ENCODE results near the gene LGALS13.

LGALS13 gene

GRCh38 chr19:39602224-39602623 is at the start of gene LGALS13:
Gene LGALS13, plus strand, starts transcription at chr19:39602524. Its CDS starts 45 bp downstream, at chr19:39602569.
- TF ChIP-seq, protein P1, sequence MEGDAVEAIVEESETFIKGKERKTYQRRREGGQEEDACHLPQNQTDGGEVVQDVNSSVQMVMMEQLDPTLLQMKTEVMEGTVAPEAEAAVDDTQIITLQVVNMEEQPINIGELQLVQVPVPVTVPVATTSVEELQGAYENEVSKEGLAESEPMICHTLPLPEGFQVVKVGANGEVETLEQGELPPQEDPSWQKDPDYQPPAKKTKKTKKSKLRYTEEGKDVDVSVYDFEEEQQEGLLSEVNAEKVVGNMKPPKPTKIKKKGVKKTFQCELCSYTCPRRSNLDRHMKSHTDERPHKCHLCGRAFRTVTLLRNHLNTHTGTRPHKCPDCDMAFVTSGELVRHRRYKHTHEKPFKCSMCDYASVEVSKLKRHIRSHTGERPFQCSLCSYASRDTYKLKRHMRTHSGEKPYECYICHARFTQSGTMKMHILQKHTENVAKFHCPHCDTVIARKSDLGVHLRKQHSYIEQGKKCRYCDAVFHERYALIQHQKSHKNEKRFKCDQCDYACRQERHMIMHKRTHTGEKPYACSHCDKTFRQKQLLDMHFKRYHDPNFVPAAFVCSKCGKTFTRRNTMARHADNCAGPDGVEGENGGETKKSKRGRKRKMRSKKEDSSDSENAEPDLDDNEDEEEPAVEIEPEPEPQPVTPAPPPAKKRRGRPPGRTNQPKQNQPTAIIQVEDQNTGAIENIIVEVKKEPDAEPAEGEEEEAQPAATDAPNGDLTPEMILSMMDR (IDR thresholded peaks at IDR 0.05; ENCODE audit: low read length, missing control alignments): no peak
- DNase-seq (ENCODE audit: low read depth): no peak
- no peak within 1 kb of the TSS for H3K4me3 ChIP-seq (replicated peaks; ENCODE audit: low read depth, low read length)

- TF ChIP-seq, protein P1 (IDR thresholded peaks at IDR 0.05; ENCODE audit: low read length, missing control alignments): no peak
- no peak for DNase-seq (ENCODE audit: low read depth)
- no peak overlapping the region for H3K4me3 ChIP-seq (replicated peaks; ENCODE audit: low read depth, low read length)
Observed at GRCh38 chr19:39553082-39553652, 49.2 kb upstream of the LGALS13 start.

DNA sequence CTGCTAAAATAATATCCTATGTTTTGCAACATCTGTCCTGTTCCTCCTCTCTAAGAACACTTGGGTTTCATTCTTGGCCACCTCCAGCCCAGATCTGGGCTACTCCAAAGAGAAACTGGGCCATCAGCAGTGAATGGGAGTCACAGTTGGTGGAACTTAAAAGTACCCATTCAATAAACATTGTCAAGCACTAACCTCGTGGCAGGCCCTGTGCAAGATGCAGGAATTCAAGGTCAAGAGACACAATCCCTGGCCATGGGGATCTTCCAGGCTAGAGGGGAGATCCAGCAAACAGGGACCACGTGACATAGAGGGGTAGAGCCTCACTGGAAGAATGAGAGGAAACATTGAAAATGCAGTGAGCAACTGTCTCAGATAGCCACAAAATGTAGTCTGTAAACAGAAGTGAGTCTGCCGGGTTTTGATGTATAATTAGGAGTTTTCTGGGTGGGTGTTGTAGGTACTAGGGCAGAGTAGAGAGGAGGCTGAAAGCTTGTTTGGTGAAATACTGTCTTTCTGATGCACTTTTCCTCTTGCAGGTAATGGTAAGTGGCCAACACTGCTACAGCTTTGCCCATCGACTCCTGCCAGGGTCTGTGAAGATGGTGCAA is 47.5 kb upstream of the LGALS13 start:
- TF ChIP-seq, protein P1 (IDR thresholded peaks at IDR 0.05; ENCODE audit: low read length, missing control alignments): no peak
- DNase-seq (ENCODE audit: low read depth): no peak
- H3K4me3 ChIP-seq (replicated peaks; ENCODE audit: low read depth, low read length): no peak overlapping the region

GRCh38 chr19:39555883-39556282 is 46.4 kb upstream of the LGALS13 start:
- TF ChIP-seq, protein P1 (IDR thresholded peaks at IDR 0.05; ENCODE audit: low read length, missing control alignments): no peak
- no peak for DNase-seq (ENCODE audit: low read depth)
- H3K4me3 ChIP-seq (replicated peaks; ENCODE audit: low read depth, low read length): no peak overlapping the region

DNA sequence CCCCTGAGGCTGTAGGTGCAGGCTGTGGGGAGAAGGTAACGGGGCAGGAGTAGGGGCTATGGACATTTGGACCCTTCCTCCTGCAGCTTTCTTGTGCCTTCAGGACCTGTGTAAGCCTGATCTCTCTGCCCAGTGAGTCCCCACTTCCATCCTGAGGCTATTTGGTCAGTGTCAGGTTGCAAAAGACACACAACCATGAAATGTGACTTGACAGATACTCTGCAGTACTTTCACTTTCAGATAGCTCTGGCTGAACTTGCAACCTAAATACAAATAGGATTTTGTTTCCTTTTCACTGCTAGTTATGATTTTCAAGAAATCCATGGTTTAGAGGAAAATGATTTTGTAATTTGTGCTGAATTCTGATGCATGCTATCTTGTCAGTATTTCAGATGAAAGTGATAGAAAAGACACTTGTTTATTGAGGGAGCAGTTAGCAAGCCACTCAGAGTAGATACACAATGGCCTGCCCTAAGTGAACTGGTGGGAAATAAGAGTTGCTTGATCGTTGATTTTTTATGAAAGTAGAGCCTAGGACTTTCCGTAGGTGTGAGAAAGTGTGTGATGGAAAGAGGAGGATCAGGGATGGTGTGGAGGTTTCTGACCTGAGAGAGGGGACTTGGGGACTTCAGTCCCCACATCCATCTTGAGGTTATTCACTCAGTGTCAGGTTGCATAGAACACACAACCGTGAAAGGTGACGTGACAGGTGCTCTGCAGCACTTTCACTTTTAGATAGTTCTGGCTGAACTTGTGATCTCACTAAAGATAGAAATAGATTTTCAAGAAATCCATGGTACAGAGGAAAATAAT is 44.3 kb upstream of the LGALS13 start:
- TF ChIP-seq, protein P1 (IDR thresholded peaks at IDR 0.05; ENCODE audit: low read length, missing control alignments): no peak
- no peak overlapping the region for H3K4me3 ChIP-seq (replicated peaks; ENCODE audit: low read depth, low read length)
- no peak for DNase-seq (ENCODE audit: low read depth)

DNA sequence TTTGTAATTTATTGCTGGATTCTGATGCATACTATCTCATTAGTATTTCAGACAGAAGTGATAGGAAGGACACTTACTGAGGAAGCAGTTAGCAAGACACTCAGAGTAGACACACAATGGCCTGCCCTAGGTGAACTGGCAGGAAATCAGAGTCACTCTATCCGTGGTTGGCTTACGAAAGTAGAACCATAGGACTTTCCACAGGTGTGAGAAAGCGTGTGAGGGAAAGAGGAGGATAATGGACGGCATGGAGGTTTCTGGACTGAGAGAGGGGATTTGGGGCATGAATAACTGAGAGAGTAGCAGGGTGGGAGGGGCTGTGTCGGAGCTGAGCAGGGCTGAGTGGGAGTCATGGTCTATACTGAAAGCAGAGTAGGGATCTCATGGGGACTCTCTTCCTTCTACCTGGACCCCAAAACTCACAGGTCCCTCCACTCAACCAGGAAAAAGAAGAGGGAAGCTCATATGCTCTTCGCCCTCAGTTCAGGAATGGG is 43.7 kb upstream of the LGALS13 start:
- H3K4me3 ChIP-seq (replicated peaks; ENCODE audit: low read depth, low read length): no peak overlapping the region
- TF ChIP-seq, protein P1 (IDR thresholded peaks at IDR 0.05; ENCODE audit: low read length, missing control alignments): no peak
- no peak for DNase-seq (ENCODE audit: low read depth)

Data from fibroblast of pulmonary artery (primary cell).